Measurements from ENCODE around the gene MISP3.

DNA sequence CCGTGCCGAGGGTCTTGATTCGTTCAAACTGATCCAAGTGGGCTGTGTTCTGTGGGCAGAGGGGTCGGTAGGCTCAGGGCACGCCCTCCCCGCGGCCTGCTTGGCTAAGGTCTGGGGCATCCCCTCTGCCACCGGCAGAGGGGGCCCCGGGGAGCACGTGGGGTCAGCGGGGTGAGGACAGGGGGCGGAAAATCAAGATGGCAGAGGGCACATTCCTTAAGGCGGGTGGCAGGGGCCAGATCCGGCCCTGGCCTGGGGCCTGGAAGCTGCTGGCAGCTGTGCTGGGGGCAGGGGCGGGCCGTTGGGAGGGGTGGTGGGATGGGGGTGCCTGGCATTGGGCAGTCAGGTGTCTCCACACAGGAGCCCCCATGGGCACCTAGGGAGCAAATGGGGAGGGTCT is 34.3 kb downstream of the MISP3 start:
- TF ChIP-seq, protein P1, sequence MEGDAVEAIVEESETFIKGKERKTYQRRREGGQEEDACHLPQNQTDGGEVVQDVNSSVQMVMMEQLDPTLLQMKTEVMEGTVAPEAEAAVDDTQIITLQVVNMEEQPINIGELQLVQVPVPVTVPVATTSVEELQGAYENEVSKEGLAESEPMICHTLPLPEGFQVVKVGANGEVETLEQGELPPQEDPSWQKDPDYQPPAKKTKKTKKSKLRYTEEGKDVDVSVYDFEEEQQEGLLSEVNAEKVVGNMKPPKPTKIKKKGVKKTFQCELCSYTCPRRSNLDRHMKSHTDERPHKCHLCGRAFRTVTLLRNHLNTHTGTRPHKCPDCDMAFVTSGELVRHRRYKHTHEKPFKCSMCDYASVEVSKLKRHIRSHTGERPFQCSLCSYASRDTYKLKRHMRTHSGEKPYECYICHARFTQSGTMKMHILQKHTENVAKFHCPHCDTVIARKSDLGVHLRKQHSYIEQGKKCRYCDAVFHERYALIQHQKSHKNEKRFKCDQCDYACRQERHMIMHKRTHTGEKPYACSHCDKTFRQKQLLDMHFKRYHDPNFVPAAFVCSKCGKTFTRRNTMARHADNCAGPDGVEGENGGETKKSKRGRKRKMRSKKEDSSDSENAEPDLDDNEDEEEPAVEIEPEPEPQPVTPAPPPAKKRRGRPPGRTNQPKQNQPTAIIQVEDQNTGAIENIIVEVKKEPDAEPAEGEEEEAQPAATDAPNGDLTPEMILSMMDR (conservative IDR thresholded peaks at IDR 0.05) = no peak
- TF ChIP-seq ZFX (IDR thresholded peaks at IDR 0.05) = no peak
